Stimulated activated CD4-positive, alpha-beta T cell treated with anti-CD3 and anti-CD28 coated beads, Interleukin-1b, Interleukin-23, amount 100 ng/mL, for 48 hours (primary cell): ENCODE results near the gene NRXN3.

Source experiments
- DNase-seq: peaks from one replicate; pipeline ENCODE4 v3.0.0-alpha.2; 2020

NRXN3 gene

GRCh38 chr14:79275292-79275655 lies 1105.1 kb downstream of the NRXN3 start:
- no peak for DNase-seq

- DNase-seq: no peak
Observed at GRCh38 chr14:79278286-79278797, 1108.2 kb downstream of the NRXN3 start.

GRCh38 chr14:79278798-79279644 lies 1108.8 kb downstream of the NRXN3 start:
- no peak for DNase-seq

GRCh38 chr14:79279645-79280597 lies 1109.7 kb downstream of the NRXN3 start:
- no peak for DNase-seq

GRCh38 chr14:79281244-79282152 lies 1111.3 kb downstream of the NRXN3 start:
- no peak for DNase-seq

GRCh38 chr14:79284621-79285020 lies 1114.4 kb downstream of the NRXN3 start:
- no peak for DNase-seq

- no peak for DNase-seq
Observed at GRCh38 chr14:79285263-79285662, 1115.1 kb downstream of the NRXN3 start.

GRCh38 chr14:79287976-79288375 lies 1117.8 kb downstream of the NRXN3 start:
- no peak for DNase-seq

GRCh38 chr14:79293482-79294177 lies 1123.5 kb downstream of the NRXN3 start:
- no peak for DNase-seq

GRCh38 chr14:79294499-79294898 lies 1124.3 kb downstream of the NRXN3 start:
- no peak for DNase-seq

- no peak for DNase-seq
Observed at GRCh38 chr14:79295385-79295784, 1125.2 kb downstream of the NRXN3 start.

- DNase-seq: no peak
Observed at GRCh38 chr14:79298373-79298772, 1128.2 kb downstream of the NRXN3 start.

- DNase-seq: no peak
Observed at GRCh38 chr14:79299162-79299561, 1129.0 kb downstream of the NRXN3 start.

GRCh38 chr14:79304279-79304678 lies 1134.1 kb downstream of the NRXN3 start:
- DNase-seq: no peak

- DNase-seq: no peak
Observed at GRCh38 chr14:79306546-79306945, 1136.4 kb downstream of the NRXN3 start.

- DNase-seq: no peak
Observed at GRCh38 chr14:79318371-79318770, 1148.2 kb downstream of the NRXN3 start.

GRCh38 chr14:79320561-79320960 lies 1150.4 kb downstream of the NRXN3 start:
- DNase-seq: no peak

GRCh38 chr14:79321070-79321469 lies 1150.9 kb downstream of the NRXN3 start:
- DNase-seq: no peak

GRCh38 chr14:79325071-79325470 lies 1154.9 kb downstream of the NRXN3 start:
- DNase-seq: no peak

GRCh38 chr14:79325557-79325956 lies 1155.4 kb downstream of the NRXN3 start:
- DNase-seq: no peak

GRCh38 chr14:79328863-79329262 lies 1158.7 kb downstream of the NRXN3 start:
- DNase-seq: no peak

- DNase-seq: no peak
Observed at GRCh38 chr14:79331830-79332229, 1161.7 kb downstream of the NRXN3 start.
